GM13976 (cell line): ENCODE results near the gene CDH22.

Experiments
- DNase-seq: peaks from one replicate; pipeline ENCODE4 v3.0.0; 2012; ENCODE audit warnings: low spot score
- in situ Hi-C: fragments of 300-500 bp; cut with MboI; formaldehyde crosslinking; loops from one replicate; pipeline ENCODE4 v1.12.0; 2022; ENCODE audit warnings: low sequenced_read_pairs, mixed read lengths, inconsistent platforms; ENCODE audit not compliant: unreplicated experiment
- TF ChIP-seq, protein P1 (sequence below): IDR thresholded peaks from 2 replicates; pipeline ENCODE4 v1.5.1; 2012; ENCODE audit warnings: borderline replicate concordance, mild to moderate bottlenecking; ENCODE audit not compliant: insufficient read depth; ENCODE audit errors: extremely low read depth, missing control alignments, control extremely low read depth

Gene CDH22

DNA sequence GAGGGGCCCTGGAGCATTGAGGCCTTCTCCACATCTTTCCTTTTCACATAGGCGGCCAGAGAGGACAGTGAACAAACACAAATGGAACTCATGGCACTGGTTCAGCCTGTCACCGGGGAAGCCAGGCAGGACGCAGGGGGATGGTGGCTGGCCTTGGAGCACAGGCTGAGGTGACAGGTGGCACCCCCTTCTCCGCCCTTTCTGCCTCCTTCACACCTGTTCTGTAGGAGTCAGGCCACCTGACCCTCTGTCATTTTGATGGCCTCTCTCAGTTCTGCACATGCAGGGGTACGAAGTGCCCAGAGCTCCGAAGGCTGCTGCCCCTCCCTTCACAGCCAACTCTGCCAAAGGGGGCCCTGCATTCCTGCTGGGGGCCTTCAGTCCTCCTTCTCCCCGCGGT, 129.4 kb downstream of the CDH22 start:
- in situ Hi-C loops: no loop called here
- TF ChIP-seq, protein P1, sequence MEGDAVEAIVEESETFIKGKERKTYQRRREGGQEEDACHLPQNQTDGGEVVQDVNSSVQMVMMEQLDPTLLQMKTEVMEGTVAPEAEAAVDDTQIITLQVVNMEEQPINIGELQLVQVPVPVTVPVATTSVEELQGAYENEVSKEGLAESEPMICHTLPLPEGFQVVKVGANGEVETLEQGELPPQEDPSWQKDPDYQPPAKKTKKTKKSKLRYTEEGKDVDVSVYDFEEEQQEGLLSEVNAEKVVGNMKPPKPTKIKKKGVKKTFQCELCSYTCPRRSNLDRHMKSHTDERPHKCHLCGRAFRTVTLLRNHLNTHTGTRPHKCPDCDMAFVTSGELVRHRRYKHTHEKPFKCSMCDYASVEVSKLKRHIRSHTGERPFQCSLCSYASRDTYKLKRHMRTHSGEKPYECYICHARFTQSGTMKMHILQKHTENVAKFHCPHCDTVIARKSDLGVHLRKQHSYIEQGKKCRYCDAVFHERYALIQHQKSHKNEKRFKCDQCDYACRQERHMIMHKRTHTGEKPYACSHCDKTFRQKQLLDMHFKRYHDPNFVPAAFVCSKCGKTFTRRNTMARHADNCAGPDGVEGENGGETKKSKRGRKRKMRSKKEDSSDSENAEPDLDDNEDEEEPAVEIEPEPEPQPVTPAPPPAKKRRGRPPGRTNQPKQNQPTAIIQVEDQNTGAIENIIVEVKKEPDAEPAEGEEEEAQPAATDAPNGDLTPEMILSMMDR: no peak
- DNase-seq: no peak

DNA sequence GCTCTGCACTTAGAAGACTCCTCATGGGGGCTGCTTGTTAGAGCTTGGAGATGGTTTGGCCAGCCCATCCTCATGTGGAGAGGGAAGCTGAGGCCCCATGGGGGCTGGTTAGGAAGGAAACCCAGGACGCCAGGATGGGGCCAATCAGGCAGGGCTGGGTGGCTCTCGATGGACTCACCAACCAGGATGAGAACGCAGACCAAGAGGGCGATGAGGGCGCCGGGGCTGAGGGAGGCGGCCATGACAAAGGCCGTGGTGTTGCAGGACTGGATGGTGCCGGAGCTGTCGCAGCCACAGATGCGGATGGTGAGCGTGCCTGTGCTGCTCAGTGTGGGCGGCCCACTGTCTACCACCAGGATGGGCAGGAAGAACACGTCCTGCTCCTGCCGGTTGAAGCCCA, 130.5 kb downstream of the CDH22 start:
- in situ Hi-C loops: no loop called here
- TF ChIP-seq, protein P1: no peak
- DNase-seq: no peak

DNA sequence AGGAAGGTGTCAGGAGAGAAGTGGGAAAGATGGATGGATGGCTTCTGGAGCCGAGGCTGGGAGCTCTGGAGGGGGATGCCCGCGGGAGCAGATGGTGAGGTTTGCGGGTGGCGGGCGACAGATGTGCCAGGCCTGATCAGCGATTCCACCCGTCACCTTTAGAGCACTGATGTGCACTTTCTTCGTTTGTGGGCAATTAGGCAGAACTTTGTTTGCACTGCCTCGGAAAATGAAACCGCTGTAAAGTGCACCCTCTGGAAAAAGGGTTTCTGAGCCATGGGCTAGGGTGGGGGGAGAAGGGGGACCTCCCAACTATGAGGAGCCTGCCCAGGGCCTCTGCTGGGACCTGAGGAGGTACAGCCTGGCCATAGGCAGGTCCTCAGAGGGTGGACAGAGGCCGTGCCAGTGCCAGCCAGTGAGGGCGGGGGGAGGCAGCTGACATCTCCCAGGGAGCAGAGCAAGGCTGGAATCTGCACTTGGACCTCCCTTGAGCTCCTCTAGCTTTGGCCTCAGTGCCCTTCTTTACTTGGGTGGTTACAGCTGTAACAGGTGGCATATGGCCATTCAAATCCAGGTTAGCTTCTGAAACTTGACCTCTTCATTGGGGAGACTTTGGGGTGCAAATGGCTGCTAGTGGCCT, 131.4 kb downstream of the CDH22 start:
- in situ Hi-C loops: no loop called here
- no peak for DNase-seq
- TF ChIP-seq, protein P1: no peak

DNA sequence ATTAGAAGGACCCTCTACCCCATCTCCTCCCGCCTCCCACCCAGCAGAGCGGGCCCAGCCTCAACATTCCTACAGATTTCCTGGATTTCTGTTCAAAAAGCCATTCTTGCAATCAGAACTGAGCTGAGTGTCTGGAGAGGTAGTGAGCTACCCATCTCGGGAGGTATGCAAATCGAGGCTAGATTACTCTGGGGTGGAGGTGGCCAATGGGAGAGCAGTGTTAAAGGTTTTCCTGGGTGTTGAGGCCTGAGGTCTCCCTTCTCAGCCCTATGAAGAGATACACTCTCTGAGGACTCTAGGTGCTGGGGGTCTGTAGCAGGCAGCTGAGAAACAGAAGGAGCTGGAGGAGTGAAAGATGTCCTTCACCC, 133.2 kb downstream of the CDH22 start:
- in situ Hi-C loops: no loop called here
- TF ChIP-seq, protein P1: no peak
- DNase-seq: no peak

DNA sequence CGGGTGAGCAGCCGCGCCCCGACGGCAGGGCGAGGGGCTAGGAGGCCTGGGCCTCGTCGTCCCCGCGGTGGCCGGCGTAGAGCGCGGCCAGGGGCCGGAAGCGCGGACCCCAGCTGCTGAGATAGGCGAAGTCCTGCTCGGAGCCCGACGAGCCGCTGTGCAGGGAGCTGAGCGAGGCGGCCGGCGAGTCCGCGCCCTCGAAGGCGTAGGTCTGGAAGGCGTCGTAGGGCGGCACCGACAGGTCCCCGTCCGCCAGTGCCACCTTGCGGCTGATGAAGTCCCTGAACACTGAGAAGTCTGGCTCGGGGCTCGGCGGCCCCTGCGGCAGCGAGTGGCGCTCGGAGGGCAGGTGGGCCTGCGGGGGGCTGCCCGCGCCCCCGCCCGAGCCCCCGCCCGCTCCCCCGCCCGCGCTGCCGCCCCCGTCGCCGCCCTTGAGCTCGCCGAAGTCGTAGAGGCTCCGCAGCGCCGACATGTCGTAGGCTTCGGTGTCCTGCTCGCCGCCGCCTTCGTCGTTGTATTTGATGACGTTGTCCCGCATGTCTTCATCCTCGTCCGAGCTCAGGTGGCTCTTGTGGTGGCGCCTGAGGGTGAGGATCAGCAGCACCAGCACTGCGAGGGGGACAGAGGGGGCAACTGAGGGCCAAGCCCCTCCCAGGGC, 133.7 kb downstream of the CDH22 start:
- peak; percentile 93 for DNase-seq
- TF ChIP-seq, protein P1: peak; percentile 73
- in situ Hi-C loops: no loop called here

DNA sequence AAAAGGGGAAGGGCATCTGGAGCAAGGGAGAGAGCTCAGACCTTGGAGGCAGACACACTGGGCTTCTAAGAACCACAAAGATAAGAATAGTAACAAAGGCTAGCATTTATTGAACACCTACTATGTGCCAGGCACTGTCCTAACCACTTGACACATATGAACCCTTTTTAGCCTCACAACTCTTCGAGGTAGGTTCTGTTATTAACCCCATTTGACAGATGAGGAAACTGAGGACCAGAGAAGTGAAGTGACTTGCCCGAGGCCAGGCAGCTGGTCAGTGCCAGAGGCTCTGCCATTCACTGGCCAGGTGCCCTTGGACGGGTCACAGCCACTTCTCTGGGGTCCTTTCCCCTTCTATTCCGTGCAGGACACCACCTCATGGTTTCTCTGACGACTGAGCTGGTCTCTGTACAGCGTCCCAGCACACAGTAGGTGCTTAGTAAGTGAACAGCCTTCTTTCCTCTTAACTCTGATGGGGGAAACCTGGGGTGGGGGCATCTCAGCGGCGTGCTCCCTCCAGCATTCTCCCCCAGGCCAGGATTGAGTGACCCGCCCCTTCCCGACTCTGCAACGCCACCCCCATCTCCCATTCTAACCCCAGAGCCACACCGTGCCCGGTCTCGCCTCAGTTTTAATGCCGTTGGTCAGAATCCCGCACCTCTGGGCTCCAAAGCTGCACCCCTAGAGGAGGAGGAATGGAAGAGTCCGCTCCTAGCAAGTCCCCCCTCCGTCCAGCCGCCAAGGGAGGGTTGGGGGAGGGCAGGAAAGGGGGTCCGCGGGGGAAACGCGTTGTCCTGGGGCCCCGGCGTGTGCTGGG, 134.4 kb downstream of the CDH22 start:
- in situ Hi-C loops: no loop called here
- no peak for DNase-seq
- TF ChIP-seq, protein P1: no peak
